WTC11 (cell line): Measurements from ENCODE around the gene MYL9. TPM values are rescaled to one million over a fixed set of nuclear protein-coding genes. Genes with fewer than 3 reads are reported as not detected.

Experiments used
- ATAC-seq: fragments of 200-7000 bp; cut with Tn5 transposase; 2 replicates; pipeline ENCODE4 v1.10.0; 2021; ENCODE audit warnings: mild to moderate bottlenecking, moderate library complexity
- CTCF ChIA-PET: fragments of 300-600 bp; sonication (Branson Sonifier 250); formaldehyde crosslinking; loops from one replicate; lab custom pipeline; 2021; ENCODE audit warnings: antibody characterized with exemption; lab: Charles Lee
- POLR2A ChIA-PET: fragments of 350-600 bp; sonication (Branson Sonifier 250); formaldehyde crosslinking; loops from one replicate; lab custom pipeline; 2021; ENCODE audit warnings: antibody characterized with exemption; lab: Charles Lee
- DNase-seq: peaks from one replicate; pipeline ENCODE4 v3.0.0; 2021; ENCODE audit warnings: low spot score
- H3K27ac Mint-ChIP-seq: 2 replicates; pipeline ENCODE4 v1.8.0; 2021; ENCODE audit warnings: mixed read lengths
- H3K27me3 Mint-ChIP-seq: 2 replicates; pipeline ENCODE4 v1.8.0; 2021; ENCODE audit warnings: low read depth, mild to moderate bottlenecking, moderate library complexity, mixed read lengths
- H3K36me3 Mint-ChIP-seq: 2 replicates; pipeline ENCODE4 v1.8.0; 2021; ENCODE audit warnings: mixed read lengths
- H3K4me1 Mint-ChIP-seq: 2 replicates; pipeline ENCODE4 v1.8.0; 2022; ENCODE audit warnings: mixed read lengths
- H3K4me3 Mint-ChIP-seq: 2 replicates; pipeline ENCODE4 v1.8.0; 2021; ENCODE audit warnings: mild to moderate bottlenecking, moderate library complexity, mixed read lengths
- H3K9me3 Mint-ChIP-seq: 2 replicates; pipeline ENCODE4 v1.8.0; 2021; ENCODE audit warnings: mixed read lengths
- AR ChIP-seq: fragments of 250-450 bp; sonication (Bioruptor Pico); IDR thresholded peaks from 2 replicates; pipeline ENCODE4 v1.9.0; 2021; ENCODE audit warnings: mild to moderate bottlenecking
- ATF1 ChIP-seq: sonication (generic); formaldehyde crosslinking; IDR thresholded peaks from 2 replicates; pipeline ENCODE4 v1.8.1; 2023; ENCODE audit warnings: mild to moderate bottlenecking, moderate library complexity, missing genetic modification reagents
- CREM ChIP-seq: sonication (generic); formaldehyde crosslinking; IDR thresholded peaks from 2 replicates; pipeline ENCODE4 v1.8.1; 2022; ENCODE audit warnings: mild to moderate bottlenecking, missing genetic modification reagents, moderate library complexity
- EMX1 ChIP-seq: fragments of 250-450 bp; sonication (Bioruptor Pico); IDR thresholded peaks from 2 replicates; pipeline ENCODE4 v1.8.0; 2021; ENCODE audit warnings: mild to moderate bottlenecking
- ETV6 ChIP-seq: sonication (generic); formaldehyde crosslinking; IDR thresholded peaks from 2 replicates; pipeline ENCODE4 v1.8.1; 2022; ENCODE audit warnings: mild to moderate bottlenecking, missing genetic modification reagents
- GRHL2 ChIP-seq: fragments of 250-450 bp; sonication (Bioruptor Pico); IDR thresholded peaks from 2 replicates; pipeline ENCODE4 v1.8.0; 2022; ENCODE audit warnings: mild to moderate bottlenecking, moderate library complexity; ENCODE audit not compliant: insufficient replicate concordance, severe bottlenecking
- HMGA2 ChIP-seq: fragments of 250-450 bp; sonication (Bioruptor Pico); IDR thresholded peaks from 2 replicates; pipeline ENCODE4 v1.4.0; 2021; ENCODE audit warnings: mild to moderate bottlenecking, moderate library complexity
- IRF1 ChIP-seq: sonication (generic); formaldehyde crosslinking; IDR thresholded peaks from 2 replicates; pipeline ENCODE4 v1.8.0; 2023; ENCODE audit warnings: missing genetic modification reagents
- JAZF1 ChIP-seq: fragments of 250-450 bp; sonication (Bioruptor Pico); IDR thresholded peaks from 2 replicates; pipeline ENCODE4 v1.9.0; 2021; ENCODE audit warnings: moderate library complexity, mild to moderate bottlenecking, inconsistent platforms
- MLX ChIP-seq: sonication (generic); formaldehyde crosslinking; IDR thresholded peaks from 2 replicates; pipeline ENCODE4 v1.8.1; 2023; ENCODE audit warnings: mild to moderate bottlenecking, missing genetic modification reagents, moderate library complexity
- MYBL2 ChIP-seq: sonication (generic); formaldehyde crosslinking; IDR thresholded peaks from 2 replicates; pipeline ENCODE4 v1.8.1; 2023; ENCODE audit warnings: mild to moderate bottlenecking, moderate library complexity, missing genetic modification reagents
- NFATC4 ChIP-seq: fragments of 250-450 bp; sonication (Bioruptor Pico); IDR thresholded peaks from 2 replicates; pipeline ENCODE4 v1.9.0; 2021; ENCODE audit warnings: mild to moderate bottlenecking
- NFE2L1 ChIP-seq: sonication (generic); formaldehyde crosslinking; IDR thresholded peaks from 2 replicates; pipeline ENCODE4 v1.8.1; 2023; ENCODE audit warnings: missing genetic modification reagents
- PRDM15 ChIP-seq: sonication (generic); formaldehyde crosslinking; IDR thresholded peaks from 2 replicates; pipeline ENCODE4 v1.8.0; 2022; ENCODE audit warnings: missing genetic modification reagents
- PRRX2 ChIP-seq: fragments of 250-450 bp; sonication (Bioruptor Pico); IDR thresholded peaks from 2 replicates; pipeline ENCODE4 v1.8.0; 2021; ENCODE audit warnings: mild to moderate bottlenecking
- SMAD4 ChIP-seq: sonication (generic); formaldehyde crosslinking; IDR thresholded peaks from 2 replicates; pipeline ENCODE4 v1.8.0; 2022; ENCODE audit warnings: mild to moderate bottlenecking, missing genetic modification reagents
- TCF7 ChIP-seq: sonication (generic); formaldehyde crosslinking; IDR thresholded peaks from 2 replicates; pipeline ENCODE4 v1.8.0; 2022; ENCODE audit warnings: mild to moderate bottlenecking, low read depth, missing genetic modification reagents, moderate library complexity
- TEAD1 ChIP-seq: sonication (generic); formaldehyde crosslinking; IDR thresholded peaks from 2 replicates; pipeline ENCODE4 v1.8.0; 2022; ENCODE audit warnings: mild to moderate bottlenecking, missing genetic modification reagents
- TP53 ChIP-seq: sonication (generic); formaldehyde crosslinking; IDR thresholded peaks from 2 replicates; pipeline ENCODE4 v1.8.1; 2023; ENCODE audit warnings: mild to moderate bottlenecking, missing genetic modification reagents
- ZBTB21 ChIP-seq: sonication (generic); formaldehyde crosslinking; IDR thresholded peaks from 2 replicates; pipeline ENCODE4 v1.8.1; 2023; ENCODE audit warnings: mild to moderate bottlenecking, missing genetic modification reagents, borderline replicate concordance
- ZBTB43 ChIP-seq: sonication (generic); formaldehyde crosslinking; IDR thresholded peaks from 2 replicates; pipeline ENCODE4 v1.8.1; 2023; ENCODE audit warnings: mild to moderate bottlenecking, missing genetic modification reagents
- ZNF232 ChIP-seq: sonication (generic); formaldehyde crosslinking; IDR thresholded peaks from 2 replicates; pipeline ENCODE4 v1.8.0; 2022; ENCODE audit warnings: mild to moderate bottlenecking, missing genetic modification reagents
- ZNF263 ChIP-seq: sonication (generic); formaldehyde crosslinking; IDR thresholded peaks from 2 replicates; pipeline ENCODE4 v1.8.1; 2022; ENCODE audit warnings: low read depth, mild to moderate bottlenecking, moderate library complexity, missing genetic modification reagents
- ZNF423 ChIP-seq: fragments of 250-450 bp; sonication (Bioruptor Pico); IDR thresholded peaks from 2 replicates; pipeline ENCODE4 v2.1.2; 2022; ENCODE audit warnings: mild to moderate bottlenecking, moderate library complexity
- ZNF512 ChIP-seq: sonication (generic); formaldehyde crosslinking; IDR thresholded peaks from 2 replicates; pipeline ENCODE4 v1.8.1; 2022; ENCODE audit warnings: missing genetic modification reagents, borderline replicate concordance
- ZSCAN18 ChIP-seq: fragments of 250-450 bp; sonication (Bioruptor Pico); IDR thresholded peaks from 2 replicates; pipeline ENCODE4 v2.1.2; 2022; ENCODE audit warnings: mild to moderate bottlenecking, moderate library complexity
- total RNA-seq: library from RNA; stranded (reverse); gene quantifications from 3 replicates; pipeline ENCODE4 v1.2.3, GENCODE V29; 2021

The MYL9 gene
- total RNA-seq, 1 experiment from 2014 or later = 54.7 TPM

- H3K27ac Mint-ChIP-seq = peak overlapping the region; percentile 51
- ATAC-seq = peak; percentile 1; the same call in 1 of the 2 replicates
- H3K9me3 Mint-ChIP-seq = no peaks in the 10 kb centered on the region
- H3K36me3 Mint-ChIP-seq = peaks cover 14% of the 10 kb centered on the region
- ChIA-PET POLR2A (interaction anchor here (0.7 to 5.8 kb wide), 6 partner anchors 10 to 103 kb away, joined by 3 to 54 read pairs (median 4); partner anchors contain the start of gene RAB5IF), CTCF (interaction anchor here (1.1 to 3.5 kb wide), 6 partner anchors 11 to 31 kb away, joined by 3 to 32 read pairs (median 10); partner anchors contain the start of gene RAB5IF)
- H3K4me3 Mint-ChIP-seq = peak overlapping the region; percentile 86
- DNase-seq = peak; percentile 67
- peaks cover 52% of the 10 kb centered on the region for H3K4me1 Mint-ChIP-seq
- no peaks in the 10 kb centered on the region for H3K27me3 Mint-ChIP-seq
- no peak for TF ChIP-seq ETV6 (CRISPR knock-in tag)
- TF ChIP-seq MYBL2 (CRISPR knock-in tag) = peak; percentile 69; the same call in 1 of the 2 replicates
- TF ChIP-seq AR (CRISPR knock-in tag) = no peak
- no peak for TF ChIP-seq TCF7 (CRISPR knock-in tag)
- TF ChIP-seq JAZF1 = no peak
- no peak; the same call in 1 of the 2 replicates for TF ChIP-seq PRDM15 (CRISPR knock-in tag)
- TF ChIP-seq NFATC4 = no peak
- TF ChIP-seq IRF1 (CRISPR knock-in tag) = peak; percentile 16; the same call in 1 of the 2 replicates
- no peak for TF ChIP-seq ZNF423 (CRISPR knock-in tag)
- TF ChIP-seq ZNF232 = no peak
- TF ChIP-seq ZNF263 (CRISPR knock-in tag) = no peak
- TF ChIP-seq SMAD4 (CRISPR knock-in tag) = no peak
- 0 out of 2 replicates have a peak, but pooled peaks have one; percentile 54 for TF ChIP-seq ZBTB43 (CRISPR knock-in tag)
- no peak for TF ChIP-seq ATF1 (CRISPR knock-in tag)
- no peak for TF ChIP-seq GRHL2 (CRISPR knock-in tag)
- no peak for TF ChIP-seq CREM (CRISPR knock-in tag)
- TF ChIP-seq ZNF512 (CRISPR knock-in tag) = no peak
- peak; percentile 39; the same call in 1 of the 2 replicates for TF ChIP-seq ZBTB21 (CRISPR knock-in tag)
- TF ChIP-seq HMGA2 (CRISPR knock-in tag) = no peak
- no peak for TF ChIP-seq EMX1
- TF ChIP-seq TEAD1 (CRISPR knock-in tag) = no peak
- no peak for TF ChIP-seq PRRX2 (CRISPR knock-in tag)
- no peak for TF ChIP-seq TP53 (CRISPR knock-in tag)
- peak; percentile 71; the same call in 1 of the 2 replicates for TF ChIP-seq NFE2L1 (CRISPR knock-in tag)
- TF ChIP-seq MLX = no peak
- TF ChIP-seq ZSCAN18 (CRISPR knock-in tag) = no peak
These were observed 33.2 kb downstream of the MYL9 start for GRCh38 chr20:36574366-36575135.
